PC-3 (cell line): ENCODE measurements around the gene GSG1L. TPM values are rescaled to one million over a fixed set of nuclear protein-coding genes. Genes with fewer than 3 reads are reported as not detected.

ENCODE experiments used
- ATAC-seq: fragments of 200-7000 bp; cut with Tn5 transposase; 2 replicates; pipeline ENCODE4 v1.9.1; 2020; ENCODE audit warnings: mild to moderate bottlenecking, moderate library complexity
- BruUV-seq: library from RNA; stranded (reverse); fragments of 400-500 nt; replicated peaks from 2 replicates; lab custom pipeline; 2021; lab: Mats Ljungman, UMichigan
- CTCF ChIA-PET: fragments of 300-600 bp; sonication (Branson Sonifier 250); formaldehyde crosslinking; loops from one replicate; lab custom pipeline; 2022; ENCODE audit warnings: antibody characterized with exemption; lab: Charles Lee
- POLR2A ChIA-PET: fragments of 300-600 bp; sonication (Branson Sonifier 250); formaldehyde crosslinking; loops from one replicate; lab custom pipeline; 2022; ENCODE audit warnings: antibody characterized with exemption; ENCODE audit not compliant: unreplicated experiment; lab: Charles Lee
- DNase-seq: peaks from one replicate; pipeline ENCODE4 v3.0.0-alpha.2; 2015
- H2AFZ ChIP-seq: fragments of 300-600 bp; sonication (generic); 2 replicates; pipeline ENCODE4 v1.6.0; 2016; ENCODE audit warnings: antibody characterized with exemption, low read length
- H3F3A ChIP-seq: fragments of 300-600 bp; sonication (generic); one replicate; pipeline ENCODE4 v1.6.0; 2017; ENCODE audit warnings: antibody characterized with exemption, low read length, control low read depth, mild to moderate bottlenecking; ENCODE audit not compliant: unreplicated experiment
- H3K27ac ChIP-seq: fragments of 300-600 bp; sonication (generic); 2 replicates; pipeline ENCODE4 v1.5.1; 2016; ENCODE audit warnings: mild to moderate bottlenecking, low read length
- H3K27me3 ChIP-seq: fragments of 300-600 bp; sonication (generic); 2 replicates; pipeline ENCODE4 v1.6.1; 2016; ENCODE audit warnings: low read length, mixed read lengths
- H3K36me3 ChIP-seq: fragments of 300-600 bp; sonication (generic); 2 replicates; pipeline ENCODE4 v1.6.1; 2016; ENCODE audit warnings: low read depth, mixed run types, low read length, mixed read lengths
- H3K4me1 ChIP-seq: fragments of 300-600 bp; sonication (generic); 2 replicates; pipeline ENCODE4 v1.5.1; 2016; ENCODE audit warnings: low read length; ENCODE audit not compliant: insufficient read depth
- H3K4me2 ChIP-seq: fragments of 300-600 bp; sonication (generic); 2 replicates; pipeline ENCODE4 v1.6.0; 2016; ENCODE audit warnings: low read length
- H3K4me3 ChIP-seq: fragments of 300-600 bp; sonication (generic); 2 replicates; pipeline ENCODE4 v1.5.1; 2016; ENCODE audit warnings: mild to moderate bottlenecking, low read length, mixed read lengths
- H3K79me2 ChIP-seq: fragments of 300-600 bp; sonication (generic); 2 replicates; pipeline ENCODE4 v1.6.1; 2017; ENCODE audit warnings: low read length, mixed read lengths
- H3K9ac ChIP-seq: fragments of 300-600 bp; sonication (generic); 2 replicates; pipeline ENCODE4 v1.6.0; 2016; ENCODE audit warnings: mild to moderate bottlenecking, low read length
- H3K9me2 ChIP-seq: fragments of 300-600 bp; sonication (generic); replicated peaks from 2 replicates; pipeline ENCODE4 v1.6.1; 2016; ENCODE audit warnings: mixed run types, low read length, mixed read lengths
- H3K9me3 ChIP-seq: fragments of 300-600 bp; sonication (generic); 2 replicates; pipeline ENCODE4 v1.6.1; 2016; ENCODE audit warnings: low read length, mixed read lengths
- H4K20me1 ChIP-seq: fragments of 300-600 bp; sonication (generic); 2 replicates; pipeline ENCODE4 v1.6.1; 2016; ENCODE audit warnings: low read length, mixed read lengths
- EZH2 ChIP-seq: fragments of 300-600 bp; sonication (generic); IDR thresholded peaks from one replicate; pipeline ENCODE4 v1.6.1; 2017; ENCODE audit warnings: antibody characterized with exemption, mild to moderate bottlenecking, low read length; ENCODE audit not compliant: unreplicated experiment
- EZH2phosphoT487 ChIP-seq: fragments of 300-600 bp; sonication (generic); IDR thresholded peaks from 2 replicates; pipeline ENCODE4 v1.6.1; 2018; ENCODE audit warnings: mild to moderate bottlenecking, antibody characterized with exemption, low read length, borderline replicate concordance
- intact Hi-C: fragments of 100-400 bp; cut with micrococcal nuclease; formaldehyde crosslinking; loops from 2 replicates; pipeline ENCODE4 v1.9.0; 2023
- total RNA-seq: library from RNA; depleted of rRNA; stranded (reverse); fragments of >200 nt; gene quantifications from 2 replicates; pipeline ENCODE4 v1.2.3, GENCODE V29; 2014
- TF ChIP-seq, protein P1 (sequence below): fragments of 300-600 bp; sonication (generic); conservative IDR thresholded peaks from 2 replicates; pipeline ENCODE4 v1.5.1; 2017; ENCODE audit warnings: antibody characterized with exemption, low read depth, mild to moderate bottlenecking, low read length

The GSG1L gene
- total RNA-seq, 1 experiment from 2014 or later: not detected

GRCh38 chr16:27927266-27927901, 136.1 kb downstream of the GSG1L start:
- DNase-seq (no peak), ATAC-seq (no peak)
- POLR2A ChIA-PET: no interaction called here
- CTCF ChIA-PET: no interaction called here
- H3K9ac ChIP-seq: no peak overlapping the region
- no peaks in the 10 kb centered on the region for H3K36me3 ChIP-seq
- no peaks in the 10 kb centered on the region for H3F3A ChIP-seq
- peaks cover 10% of the 10 kb centered on the region; the same call in 1 of the 2 replicates for H3K27me3 ChIP-seq
- no TSS peak for BruUV-seq
- no peaks in the 10 kb centered on the region for H3K9me3 ChIP-seq
- no peak overlapping the region for H3K27ac ChIP-seq
- no peak overlapping the region for H3K4me2 ChIP-seq
- no peaks in the 10 kb centered on the region for H4K20me1 ChIP-seq
- H3K4me3 ChIP-seq: no peak overlapping the region
- no peak for TF ChIP-seq EZH2
- TF ChIP-seq, protein P1, sequence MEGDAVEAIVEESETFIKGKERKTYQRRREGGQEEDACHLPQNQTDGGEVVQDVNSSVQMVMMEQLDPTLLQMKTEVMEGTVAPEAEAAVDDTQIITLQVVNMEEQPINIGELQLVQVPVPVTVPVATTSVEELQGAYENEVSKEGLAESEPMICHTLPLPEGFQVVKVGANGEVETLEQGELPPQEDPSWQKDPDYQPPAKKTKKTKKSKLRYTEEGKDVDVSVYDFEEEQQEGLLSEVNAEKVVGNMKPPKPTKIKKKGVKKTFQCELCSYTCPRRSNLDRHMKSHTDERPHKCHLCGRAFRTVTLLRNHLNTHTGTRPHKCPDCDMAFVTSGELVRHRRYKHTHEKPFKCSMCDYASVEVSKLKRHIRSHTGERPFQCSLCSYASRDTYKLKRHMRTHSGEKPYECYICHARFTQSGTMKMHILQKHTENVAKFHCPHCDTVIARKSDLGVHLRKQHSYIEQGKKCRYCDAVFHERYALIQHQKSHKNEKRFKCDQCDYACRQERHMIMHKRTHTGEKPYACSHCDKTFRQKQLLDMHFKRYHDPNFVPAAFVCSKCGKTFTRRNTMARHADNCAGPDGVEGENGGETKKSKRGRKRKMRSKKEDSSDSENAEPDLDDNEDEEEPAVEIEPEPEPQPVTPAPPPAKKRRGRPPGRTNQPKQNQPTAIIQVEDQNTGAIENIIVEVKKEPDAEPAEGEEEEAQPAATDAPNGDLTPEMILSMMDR: no peak
- TF ChIP-seq EZH2phosphoT487: no peak
- H3K4me1 ChIP-seq: peaks cover 5% of the 10 kb centered on the region; the same call in 1 of the 2 replicates
- H3K9me2 ChIP-seq: no peaks in the 10 kb centered on the region
- H2AFZ ChIP-seq: no peak overlapping the region
- H3K79me2 ChIP-seq: no peaks in the 10 kb centered on the region
- intact Hi-C loops: no loop called here

DNA sequence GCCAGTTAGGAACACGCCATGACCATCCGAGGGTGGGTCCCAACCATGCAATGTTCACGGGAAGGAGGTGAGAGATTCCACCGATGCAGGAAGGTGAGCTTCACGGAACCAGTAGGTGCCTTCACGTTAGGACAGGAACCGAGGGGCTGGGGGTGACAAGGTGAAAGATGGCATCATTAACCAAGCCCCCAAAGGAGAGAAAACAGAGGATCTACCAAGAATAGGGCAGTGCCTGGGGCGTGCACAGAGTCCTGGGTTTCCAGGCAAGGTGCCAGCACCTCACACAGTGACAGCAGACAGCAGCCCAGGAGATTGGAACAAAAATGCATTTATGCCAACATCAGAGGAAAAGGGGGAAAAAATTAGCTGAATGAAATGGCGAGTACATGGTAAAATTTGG, 137.9 kb downstream of the GSG1L start:
- TF ChIP-seq, protein P1: no peak
- TF ChIP-seq EZH2phosphoT487: no peak
- no peak for TF ChIP-seq EZH2
- H3K4me3 ChIP-seq: no peak overlapping the region
- no peak for DNase-seq
- no peaks in the 10 kb centered on the region for H3K9me3 ChIP-seq
- H3K4me2 ChIP-seq: no peak overlapping the region
- H3F3A ChIP-seq: no peaks in the 10 kb centered on the region
- ChIA-PET POLR2A (no interaction called here), CTCF (no interaction called here)
- no peaks in the 10 kb centered on the region for H3K36me3 ChIP-seq
- no peak overlapping the region for H3K27ac ChIP-seq
- peaks cover 5% of the 10 kb centered on the region; the same call in 1 of the 2 replicates for H3K4me1 ChIP-seq
- BruUV-seq: no TSS peak
- no peak for ATAC-seq
- intact Hi-C loops: no loop called here
- H2AFZ ChIP-seq: no peak overlapping the region
- no peaks in the 10 kb centered on the region for H3K9me2 ChIP-seq
- no peaks in the 10 kb centered on the region for H3K27me3 ChIP-seq
- no peaks in the 10 kb centered on the region for H3K79me2 ChIP-seq
- H3K9ac ChIP-seq: no peak overlapping the region
- H4K20me1 ChIP-seq: no peaks in the 10 kb centered on the region
